Gastrocnemius medialis (tissue), 4 donors: ENCODE data around the gene TAS2R1. TPM values are rescaled to one million over a fixed set of nuclear protein-coding genes. Genes with fewer than 3 reads are reported as not detected.

Experiments
- ATAC-seq, 2 donors: fragments of 150-250 bp; one replicate each; pipeline ENCODE4 v1.9.1; 2016
- DNase-seq, 2 donors: peaks; one replicate each; pipeline ENCODE4 v3.0.0-alpha.2; 2019
- H3K27ac ChIP-seq, 4 donors: fragments of 200-600 bp; sonication (generic); 1 replicate in 1 of 4; 2 replicates in 3 of 4; pipeline ENCODE4 v1.5.1; 2016 to 2018; ENCODE audit warnings: mild to moderate bottlenecking in 2 of 4, moderate library complexity in 1 of 4
- H3K27me3 ChIP-seq, 3 donors: fragments of 200-600 bp; sonication (generic) in 2 of 3; 1 replicate in 1 of 3; 2 replicates in 2 of 3; pipeline versions ENCODE4 v1.5.1 to v1.6.0; 2016 to 2019; ENCODE audit warnings: mild to moderate bottlenecking in 1 of 3, moderate library complexity in 1 of 3
- H3K36me3 ChIP-seq, 2 donors: fragments of 200-600 bp; sonication (generic) in 1 of 2; one replicate each; pipeline ENCODE4 v1.5.1; 2017 to 2018
- H3K4me1 ChIP-seq, 2 donors: fragments of 200-600 bp; sonication (generic) in 1 of 2; one replicate each; pipeline ENCODE4 v1.5.1; 2016 to 2017; ENCODE audit warnings: mild to moderate bottlenecking in 2 of 2
- H3K4me3 ChIP-seq, 4 donors: fragments of 200-600 bp; sonication (generic) in 3 of 4; 1 replicate in 1 of 4; 2 replicates in 3 of 4; pipeline ENCODE4 v1.5.1; 2016 to 2019; ENCODE audit warnings: mild to moderate bottlenecking in 2 of 4
- H3K9me3 ChIP-seq, 3 donors: fragments of 200-600 bp; sonication (generic) in 2 of 3; 1 replicate in 1 of 3; 2 replicates in 2 of 3; pipeline ENCODE4 v1.5.1; 2016 to 2019
- CTCF ChIP-seq, 5 experiments: fragments of 450-650 bp in 3 of 5; fragments of 200-600 bp in 2 of 5; sonication (generic) in 2 of 5; IDR thresholded peaks in 4 of 5; conservative IDR thresholded peaks in 1 of 5; 1 replicate in 4 of 5; 2 replicates in 1 of 5; pipeline ENCODE4 v1.5.1; 2016 to 2019; ENCODE audit warnings: antibody characterized with exemption in 5 of 5, mild to moderate bottlenecking in 3 of 5, moderate library complexity in 3 of 5
- POLR2A ChIP-seq, 2 donors: fragments of 450-650 bp; IDR thresholded peaks; one replicate each; pipeline ENCODE4 v1.6.1; 2017; ENCODE audit warnings: antibody characterized with exemption in 2 of 2, mild to moderate bottlenecking in 2 of 2, moderate library complexity in 2 of 2
- in situ Hi-C, 4 donors: fragments of 200-750 bp; cut with MboI; loops; one replicate each; pipeline versions ENCODE4 v1.15.0 to v1.8.0; 2017; ENCODE audit warnings: low sequenced_read_pairs in 4 of 4
- intact Hi-C: fragments of 100-400 bp; cut with DNase I; formaldehyde crosslinking; loops from one replicate; pipeline ENCODE4 v1.15.1; 2023; ENCODE audit warnings: low total_unique reads
- total RNA-seq, 4 donors: library from RNA; depleted of rRNA; stranded (reverse); fragments of >200 nt; gene quantifications; one replicate each; pipeline versions ENCODE4 v1.1.0 to v1.2.3, GENCODE V29; 2016

The TAS2R1 gene
- total RNA-seq, 4 donors from 2014 or later, result not detected

GRCh38 chr5:9641806-9642355 is 11.7 kb upstream of the TAS2R1 start:
- no peak for ATAC-seq
- no peaks in the 10 kb centered on the region for H3K4me1 ChIP-seq
- H3K4me3 ChIP-seq, result no peak overlapping the region
- H3K36me3 ChIP-seq, result no peaks in the 10 kb centered on the region
- TF ChIP-seq POLR2A (IDR thresholded peaks at IDR 0.05) (no peak), CTCF (IDR thresholded peaks at IDR 0.05 in 4 of 5, conservative IDR thresholded peaks at IDR 0.05 in 1 of 5) (no peak)
- no peak overlapping the region for H3K27ac ChIP-seq
- no peak for DNase-seq
- H3K27me3 ChIP-seq, result no peaks in the 10 kb centered on the region
- intact Hi-C loops, result no loop called here
- in situ Hi-C loops, result no loop called here
- H3K9me3 ChIP-seq, result no peaks in the 10 kb centered on the region

DNA sequence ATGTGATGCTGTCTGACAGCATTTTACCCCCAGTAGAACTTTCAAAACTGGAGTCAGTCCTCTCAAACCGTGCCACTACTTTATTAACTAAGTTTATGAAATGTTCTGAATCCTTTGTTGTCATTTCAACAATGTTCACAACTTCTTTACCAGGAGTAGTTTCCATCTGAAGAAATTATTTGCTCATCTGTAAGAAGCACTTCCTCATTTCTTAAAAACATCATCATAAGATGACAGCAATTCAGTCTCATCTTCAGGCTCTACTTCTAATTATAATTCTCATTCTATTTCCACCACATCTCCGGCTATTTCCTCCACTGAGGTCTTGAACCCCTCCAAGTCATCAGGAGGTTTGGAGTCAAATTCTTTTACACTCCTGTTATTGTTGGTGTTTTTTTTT is 2.3 kb upstream of the TAS2R1 start:
- H3K4me1 ChIP-seq, result no peaks in the 10 kb centered on the region
- no peak overlapping the region for H3K4me3 ChIP-seq
- H3K9me3 ChIP-seq, result no peaks in the 10 kb centered on the region
- TF ChIP-seq CTCF (IDR thresholded peaks at IDR 0.05 in 4 of 5, conservative IDR thresholded peaks at IDR 0.05 in 1 of 5) (no peak), POLR2A (IDR thresholded peaks at IDR 0.05) (no peak)
- no peaks in the 10 kb centered on the region for H3K27me3 ChIP-seq
- intact Hi-C loops, result no loop called here
- no peak for ATAC-seq
- in situ Hi-C loops, result no loop called here
- no peak overlapping the region for H3K27ac ChIP-seq
- no peaks in the 10 kb centered on the region for H3K36me3 ChIP-seq
- DNase-seq, result no peak

GRCh38 chr5:9627541-9627940 is 2.6 kb downstream of the TAS2R1 start:
- in situ Hi-C loops, result no loop called here
- ATAC-seq, result no peak
- no peak for DNase-seq
- Histone ChIP-seq H3K9me3 (no peaks in the 10 kb centered on the region), H3K4me1 (no peaks in the 10 kb centered on the region), H3K36me3 (no peaks in the 10 kb centered on the region), H3K4me3 (no peak overlapping the region), H3K27ac (no peak overlapping the region), H3K27me3 (no peaks in the 10 kb centered on the region)
- TF ChIP-seq CTCF (IDR thresholded peaks at IDR 0.05 in 4 of 5, conservative IDR thresholded peaks at IDR 0.05 in 1 of 5), result no peak
- no peak for TF ChIP-seq POLR2A (IDR thresholded peaks at IDR 0.05)
- intact Hi-C loops, result no loop called here

GRCh38 chr5:9626955-9627354 is 3.2 kb downstream of the TAS2R1 start:
- Histone ChIP-seq H3K27me3 (no peaks in the 10 kb centered on the region), H3K36me3 (no peaks in the 10 kb centered on the region), H3K27ac (no peak overlapping the region), H3K4me1 (no peaks in the 10 kb centered on the region), H3K4me3 (no peak overlapping the region), H3K9me3 (no peaks in the 10 kb centered on the region)
- no peak for DNase-seq
- TF ChIP-seq CTCF (IDR thresholded peaks at IDR 0.05 in 4 of 5, conservative IDR thresholded peaks at IDR 0.05 in 1 of 5) (no peak), POLR2A (IDR thresholded peaks at IDR 0.05) (no peak)
- in situ Hi-C loops (no loop called here), intact Hi-C loops (no loop called here)
- no peak for ATAC-seq

DNA sequence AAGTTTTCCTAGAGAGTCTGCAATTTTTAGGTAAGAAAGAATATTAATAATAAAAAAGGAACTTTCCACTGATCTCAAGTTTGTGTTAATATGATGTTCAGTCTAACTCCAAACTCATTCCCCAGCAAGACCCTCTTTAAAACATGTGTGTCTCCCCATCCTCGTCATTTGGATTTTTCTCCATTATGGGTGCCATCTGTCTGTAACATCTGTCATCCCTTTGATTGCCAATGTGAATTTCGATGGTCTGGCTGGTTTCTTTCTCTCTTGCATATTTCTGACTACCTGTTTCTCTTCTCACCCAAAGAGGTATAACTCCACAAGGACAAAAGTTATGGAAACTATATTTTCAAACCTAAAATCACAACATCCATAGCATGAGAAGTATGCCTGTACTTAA is 4.4 kb downstream of the TAS2R1 start:
- H3K27ac ChIP-seq, result no peak overlapping the region
- ATAC-seq, result no peak
- in situ Hi-C loops, result no loop called here
- no peak overlapping the region for H3K4me3 ChIP-seq
- H3K9me3 ChIP-seq, result no peaks in the 10 kb centered on the region
- no peaks in the 10 kb centered on the region for H3K36me3 ChIP-seq
- DNase-seq, result no peak
- no peaks in the 10 kb centered on the region for H3K4me1 ChIP-seq
- TF ChIP-seq POLR2A (IDR thresholded peaks at IDR 0.05) (no peak), CTCF (IDR thresholded peaks at IDR 0.05 in 4 of 5, conservative IDR thresholded peaks at IDR 0.05 in 1 of 5) (no peak)
- H3K27me3 ChIP-seq, result no peaks in the 10 kb centered on the region
- intact Hi-C loops, result no loop called here
